Thyroid gland (tissue), 4 donors: ENCODE results near the gene CCR5AS.

Experiments used
- DNase-seq, 2 donors: peaks; one replicate each; pipeline ENCODE4 v3.0.0-alpha.2; 2019
- H3K27ac ChIP-seq, 3 donors: fragments of 200-600 bp; sonication (generic); 1 replicate in 2 of 3; 2 replicates in 1 of 3; pipeline ENCODE4 v1.5.1; 2016 to 2019; ENCODE audit warnings: mild to moderate bottlenecking in 1 of 3, moderate library complexity in 1 of 3
- H3K27me3 ChIP-seq: fragments of 200-600 bp; sonication (generic); one replicate; pipeline ENCODE4 v1.5.1; 2019
- H3K36me3 ChIP-seq, 2 donors: fragments of 200-600 bp; sonication (generic); one replicate each; pipeline ENCODE4 v1.5.1; 2016 to 2019
- H3K4me1 ChIP-seq, 2 donors: fragments of 200-600 bp; sonication (generic); one replicate each; pipeline ENCODE4 v1.5.1; 2017 to 2019
- H3K4me3 ChIP-seq, 3 donors: fragments of 200-600 bp; sonication (generic); replicated peaks in 1 of 3; 1 replicate in 2 of 3; 2 replicates in 1 of 3; pipeline ENCODE4 v1.5.1; 2016; ENCODE audit warnings: mild to moderate bottlenecking in 1 of 3
- H3K9me3 ChIP-seq: fragments of 200-600 bp; sonication (generic); one replicate; pipeline ENCODE4 v1.5.1; 2017
- POLR2A ChIP-seq, 2 donors: fragments of 450-650 bp; IDR thresholded peaks; one replicate each; pipeline ENCODE4 v1.6.1; 2017; ENCODE audit warnings: antibody characterized with exemption in 2 of 2, mild to moderate bottlenecking in 2 of 2, moderate library complexity in 1 of 2
- WGBS, 2 donors: methylation state at CpG; one replicate each; pipeline ENCODE4 v1.1.5; 2017; 5-methylcytosine and 5-hydroxymethylcytosine counted together
- intact Hi-C: fragments of 100-400 bp; cut with DNase I; formaldehyde crosslinking; loops from one replicate; pipeline ENCODE4 v1.15.1; 2023
- TF ChIP-seq, protein P1 (sequence below), 6 experiments: fragments of 200-600 bp in 3 of 6; fragments of 450-650 bp in 3 of 6; sonication (generic) in 3 of 6; IDR thresholded peaks; one replicate each; pipeline ENCODE4 v1.5.1; 2016 to 2019; ENCODE audit warnings: antibody characterized with exemption in 6 of 6, mild to moderate bottlenecking in 2 of 6, inconsistent platforms in 1 of 6, moderate library complexity in 1 of 6

The CCR5AS gene

DNA sequence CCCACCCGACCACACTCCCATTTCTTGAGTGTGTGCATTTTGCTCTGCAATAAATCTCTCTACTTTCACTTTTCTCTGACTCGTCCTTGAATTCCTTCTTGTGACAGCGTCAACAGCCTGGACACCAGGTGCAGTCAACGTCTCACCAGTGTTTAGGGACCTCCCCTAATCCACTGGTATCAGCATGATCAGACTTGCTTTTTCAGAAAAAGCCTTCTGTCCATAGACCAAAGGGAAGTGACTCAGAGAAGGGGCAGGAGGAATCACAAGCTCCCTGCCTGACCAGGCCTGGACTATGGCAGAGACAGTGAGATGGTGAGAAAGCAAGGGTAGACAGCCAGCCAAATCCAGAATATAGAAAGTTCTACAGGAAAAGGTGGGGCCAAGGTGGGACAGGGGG lies 20.7 kb downstream of the CCR5AS start:
- DNase-seq = peak in 1 of 2 donors; percentile 5
- Histone ChIP-seq H3K36me3 (no peaks in the 10 kb centered on the region), H3K9me3 (no peaks in the 10 kb centered on the region), H3K4me1 (peaks cover 9 to 33% of the 10 kb centered on the region in 2 donors), H3K4me3 (no peak overlapping the region), H3K27me3 (no peaks in the 10 kb centered on the region), H3K27ac (no peak overlapping the region)
- 54 to 67% methylated on average over 4 of the region's 4 CpGs for WGBS, 2 donors
- intact Hi-C loops = no loop called here
- no peak for TF ChIP-seq POLR2A (IDR thresholded peaks at IDR 0.05)
- TF ChIP-seq, protein P1, sequence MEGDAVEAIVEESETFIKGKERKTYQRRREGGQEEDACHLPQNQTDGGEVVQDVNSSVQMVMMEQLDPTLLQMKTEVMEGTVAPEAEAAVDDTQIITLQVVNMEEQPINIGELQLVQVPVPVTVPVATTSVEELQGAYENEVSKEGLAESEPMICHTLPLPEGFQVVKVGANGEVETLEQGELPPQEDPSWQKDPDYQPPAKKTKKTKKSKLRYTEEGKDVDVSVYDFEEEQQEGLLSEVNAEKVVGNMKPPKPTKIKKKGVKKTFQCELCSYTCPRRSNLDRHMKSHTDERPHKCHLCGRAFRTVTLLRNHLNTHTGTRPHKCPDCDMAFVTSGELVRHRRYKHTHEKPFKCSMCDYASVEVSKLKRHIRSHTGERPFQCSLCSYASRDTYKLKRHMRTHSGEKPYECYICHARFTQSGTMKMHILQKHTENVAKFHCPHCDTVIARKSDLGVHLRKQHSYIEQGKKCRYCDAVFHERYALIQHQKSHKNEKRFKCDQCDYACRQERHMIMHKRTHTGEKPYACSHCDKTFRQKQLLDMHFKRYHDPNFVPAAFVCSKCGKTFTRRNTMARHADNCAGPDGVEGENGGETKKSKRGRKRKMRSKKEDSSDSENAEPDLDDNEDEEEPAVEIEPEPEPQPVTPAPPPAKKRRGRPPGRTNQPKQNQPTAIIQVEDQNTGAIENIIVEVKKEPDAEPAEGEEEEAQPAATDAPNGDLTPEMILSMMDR (IDR thresholded peaks at IDR 0.05) = no peak

DNA sequence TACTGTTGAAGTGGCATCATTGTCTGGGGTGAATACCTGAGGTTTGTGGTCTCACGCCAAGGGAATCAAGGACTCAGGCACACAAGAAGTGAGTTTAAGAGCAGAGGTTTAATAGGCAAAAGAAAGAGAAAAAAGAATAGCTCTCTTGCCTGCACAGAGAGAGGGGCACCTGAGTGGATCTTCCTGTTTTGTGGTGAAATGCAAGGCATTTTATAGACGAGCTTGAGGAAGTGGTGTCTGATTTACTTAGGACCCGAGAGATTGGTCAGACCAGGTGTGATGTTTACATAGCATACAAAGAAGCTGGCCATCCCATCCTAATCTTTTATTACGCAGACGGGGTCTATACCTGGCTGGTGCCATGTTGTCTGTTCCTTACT lies 22.9 kb downstream of the CCR5AS start:
- intact Hi-C loops = no loop called here
- H3K27ac ChIP-seq = peak overlapping the region in 1 of 3 donors; percentile 32
- no peak for TF ChIP-seq POLR2A (IDR thresholded peaks at IDR 0.05)
- TF ChIP-seq, protein P1 (IDR thresholded peaks at IDR 0.05) = no peak

DNA sequence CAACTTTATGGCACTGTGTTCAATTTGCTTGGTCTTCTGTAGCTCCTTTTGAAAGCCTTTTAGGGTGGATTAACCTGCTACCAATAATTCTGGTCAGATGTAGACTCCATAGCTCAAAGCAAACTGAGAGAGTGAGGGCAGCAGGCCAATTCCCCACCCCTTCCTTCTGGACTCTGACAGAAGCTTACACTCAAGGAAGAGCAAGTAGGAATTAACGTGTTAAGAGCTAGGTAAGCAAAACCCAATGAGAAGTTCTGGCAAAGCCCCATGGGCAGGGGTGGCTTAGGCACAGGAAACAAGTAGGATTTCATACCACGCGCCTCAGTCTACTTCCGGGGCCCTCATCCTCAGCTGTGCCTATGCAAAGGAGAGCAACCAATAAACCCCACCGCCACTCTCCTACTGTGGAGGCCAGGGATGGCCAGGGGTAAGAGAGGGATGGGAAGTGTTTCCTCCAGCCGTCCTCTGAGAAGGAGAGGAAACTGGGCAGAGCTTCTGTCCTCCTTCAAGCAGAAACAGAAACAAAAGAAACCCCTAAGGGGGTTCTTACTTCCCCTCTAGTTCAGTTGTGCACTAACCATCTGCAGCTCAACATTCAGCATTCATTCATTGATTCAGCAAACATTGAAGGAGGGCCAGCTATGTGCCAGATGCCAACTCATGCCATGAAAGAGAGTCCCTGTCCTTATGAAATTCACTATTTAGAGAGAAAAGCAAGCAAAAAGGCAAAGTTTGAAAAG lies 23.5 kb downstream of the CCR5AS start:
- Histone ChIP-seq H3K27ac (peak overlapping the region in 1 of 3 donors; percentile 32), H3K9me3 (no peaks in the 10 kb centered on the region), H3K4me1 (peaks cover 12 to 37% of the 10 kb centered on the region in 2 donors), H3K27me3 (no peaks in the 10 kb centered on the region), H3K36me3 (no peaks in the 10 kb centered on the region), H3K4me3 (no peak overlapping the region)
- no peak for TF ChIP-seq POLR2A (IDR thresholded peaks at IDR 0.05)
- TF ChIP-seq, protein P1 (IDR thresholded peaks at IDR 0.05) = no peak
- 50 to 57% methylated on average over 6 of the region's 6 CpGs for WGBS, 2 donors
- DNase-seq = peak; percentile 40 to 41
- intact Hi-C loops = no loop called here

More for the DNA sequence above, 22.9 kb downstream of the CCR5AS start:
- Histone ChIP-seq H3K4me1 (peaks cover 16 to 42% of the 10 kb centered on the region in 2 donors), H3K9me3 (no peaks in the 10 kb centered on the region), H3K4me3 (no peak overlapping the region), H3K36me3 (no peaks in the 10 kb centered on the region), H3K27me3 (no peaks in the 10 kb centered on the region)
- peak; percentile 28 to 33 for DNase-seq
- 40 to 45% methylated on average over 5 of the region's 5 CpGs for WGBS, 2 donors

DNA sequence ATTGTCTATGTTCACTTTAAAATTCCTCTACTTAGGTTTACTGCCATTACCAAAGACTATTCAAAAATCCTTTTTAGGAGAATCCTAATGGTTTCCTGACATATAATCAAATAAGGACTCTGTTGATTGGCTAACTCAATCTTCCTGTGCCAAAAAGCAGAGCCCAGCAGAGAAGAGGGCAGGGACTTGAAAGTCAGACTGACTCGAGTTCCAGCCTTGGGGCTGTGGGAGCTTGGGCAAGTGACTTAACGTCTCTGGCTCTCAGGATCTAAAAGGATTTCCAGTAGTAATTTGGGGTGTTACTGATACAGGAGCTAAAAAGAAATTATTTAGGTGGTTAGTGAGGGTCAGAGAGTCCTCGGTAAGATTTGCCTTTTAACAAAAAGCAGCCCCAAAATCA lies 25.2 kb downstream of the CCR5AS start:
- H3K4me1 ChIP-seq = peaks cover 12 to 35% of the 10 kb centered on the region in 2 donors
- intact Hi-C loops = no loop called here
- H3K36me3 ChIP-seq = no peaks in the 10 kb centered on the region
- H3K27me3 ChIP-seq = no peaks in the 10 kb centered on the region
- DNase-seq = no peak
- TF ChIP-seq POLR2A (IDR thresholded peaks at IDR 0.05) = no peak
- TF ChIP-seq, protein P1 (IDR thresholded peaks at IDR 0.05) = no peak
- WGBS, 2 donors = 70 to 73% methylated on average over 3 of the region's 3 CpGs
- no peak overlapping the region for H3K27ac ChIP-seq
- no peak overlapping the region for H3K4me3 ChIP-seq
- no peaks in the 10 kb centered on the region for H3K9me3 ChIP-seq

DNA sequence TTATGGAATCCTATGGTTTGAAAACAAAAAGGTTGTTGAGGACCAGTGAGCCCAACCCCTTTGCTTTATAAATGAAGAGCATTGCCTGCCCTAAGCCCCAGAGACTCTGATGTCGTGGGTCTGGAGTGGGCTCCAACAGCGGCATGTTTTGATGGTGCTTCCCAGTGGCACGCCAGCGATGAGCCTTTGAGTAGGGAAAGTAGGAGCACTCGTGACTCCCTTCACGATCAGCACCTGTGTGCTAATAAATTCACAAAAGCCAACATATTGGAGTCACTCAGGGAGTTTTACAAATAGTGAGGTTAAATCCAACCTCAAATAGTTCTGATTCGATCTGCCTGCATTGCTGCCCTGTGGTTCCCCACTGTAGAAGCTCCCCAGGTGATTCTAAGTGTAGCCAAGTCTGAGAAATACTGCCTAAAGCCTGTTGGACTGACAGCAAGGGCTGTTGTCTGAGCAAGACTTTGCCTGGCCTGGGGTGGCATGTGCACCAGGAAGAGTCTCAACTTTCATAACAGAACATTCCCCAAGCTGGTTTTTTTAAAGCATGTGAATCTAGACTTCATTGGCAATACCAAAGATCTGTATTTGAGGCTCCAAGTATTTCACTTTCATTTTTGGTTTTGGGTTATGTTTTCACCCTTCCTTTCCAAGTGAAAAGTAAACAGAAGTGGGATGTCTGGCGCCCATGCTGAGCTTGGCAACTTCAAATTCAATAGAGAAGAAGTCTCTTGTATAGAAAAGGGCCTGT lies 26.2 kb downstream of the CCR5AS start:
- no peaks in the 10 kb centered on the region for H3K27me3 ChIP-seq
- peaks cover 12 to 31% of the 10 kb centered on the region in 2 donors for H3K4me1 ChIP-seq
- WGBS, 2 donors = 54 to 57% methylated on average over 8 of the region's 8 CpGs
- H3K36me3 ChIP-seq = no peaks in the 10 kb centered on the region
- TF ChIP-seq, protein P1 (IDR thresholded peaks at IDR 0.05) = no peak
- no peak for TF ChIP-seq POLR2A (IDR thresholded peaks at IDR 0.05)
- intact Hi-C loops = no loop called here
- DNase-seq = peak; percentile 27 to 36
- H3K9me3 ChIP-seq = no peaks in the 10 kb centered on the region
- H3K4me3 ChIP-seq = no peak overlapping the region
- peak overlapping the region; percentile 29 to 40 (median 38) for H3K27ac ChIP-seq
